CD4-positive, alpha-beta T cell treated with Interleukin-6 for 4 hours (primary cell): ENCODE measurements around the gene ALDOC.

ENCODE experiments used
- DNase-seq: peaks from one replicate; pipeline ENCODE4 v3.0.0-alpha.2; 2020; ENCODE audit warnings: mixed read lengths

Gene ALDOC

DNA sequence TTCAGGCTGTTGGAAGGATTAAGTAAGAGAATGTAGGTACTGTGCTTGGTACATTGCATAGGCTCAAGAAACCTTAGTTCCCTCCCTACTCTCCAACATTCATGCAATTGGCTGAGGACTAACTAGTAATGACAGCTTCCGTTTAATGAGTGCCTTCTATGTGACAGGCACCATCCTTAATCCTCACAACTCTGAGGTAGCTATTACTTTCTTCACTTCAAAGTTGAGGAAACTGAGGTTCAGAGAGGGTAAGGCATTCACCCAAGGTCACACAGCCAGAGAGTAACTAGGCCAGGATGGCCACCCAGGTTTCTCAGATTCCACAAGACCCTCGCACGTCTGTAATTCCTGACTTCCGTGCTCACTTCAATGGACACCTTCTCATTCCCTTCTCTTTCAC lies 46.4 kb downstream of the ALDOC start:
- no peak for DNase-seq

- no peak for DNase-seq
Observed at GRCh38 chr17:28529013-28529400, 47.7 kb downstream of the ALDOC start.

- DNase-seq = no peak
Observed at GRCh38 chr17:28528327-28529012, 48.2 kb downstream of the ALDOC start.

DNA sequence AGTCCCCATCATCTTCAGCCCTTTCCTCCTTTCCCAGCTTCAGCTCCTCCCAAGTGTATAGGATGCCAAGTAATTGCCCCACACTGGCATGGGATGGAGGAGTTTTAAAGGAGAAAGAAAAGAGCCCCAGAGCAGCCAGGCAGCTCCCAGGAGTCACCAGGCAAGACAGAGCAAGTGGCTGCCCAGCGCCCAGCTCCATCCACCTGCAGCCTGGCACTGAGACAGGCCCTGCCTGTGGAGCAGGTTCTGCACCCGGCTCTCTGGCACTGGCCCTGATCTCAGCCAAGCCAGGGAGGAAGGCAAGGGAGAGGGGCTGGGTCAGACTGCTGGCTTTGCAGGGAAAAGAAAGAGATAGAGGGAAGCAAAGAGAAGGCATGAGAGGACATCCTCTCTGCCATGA lies 48.8 kb downstream of the ALDOC start:
- no peak for DNase-seq

- DNase-seq = no peak
Observed at GRCh38 chr17:28527181-28527681, 49.5 kb downstream of the ALDOC start.

GRCh38 chr17:28526381-28526780 lies 50.3 kb downstream of the ALDOC start:
- DNase-seq = no peak

DNA sequence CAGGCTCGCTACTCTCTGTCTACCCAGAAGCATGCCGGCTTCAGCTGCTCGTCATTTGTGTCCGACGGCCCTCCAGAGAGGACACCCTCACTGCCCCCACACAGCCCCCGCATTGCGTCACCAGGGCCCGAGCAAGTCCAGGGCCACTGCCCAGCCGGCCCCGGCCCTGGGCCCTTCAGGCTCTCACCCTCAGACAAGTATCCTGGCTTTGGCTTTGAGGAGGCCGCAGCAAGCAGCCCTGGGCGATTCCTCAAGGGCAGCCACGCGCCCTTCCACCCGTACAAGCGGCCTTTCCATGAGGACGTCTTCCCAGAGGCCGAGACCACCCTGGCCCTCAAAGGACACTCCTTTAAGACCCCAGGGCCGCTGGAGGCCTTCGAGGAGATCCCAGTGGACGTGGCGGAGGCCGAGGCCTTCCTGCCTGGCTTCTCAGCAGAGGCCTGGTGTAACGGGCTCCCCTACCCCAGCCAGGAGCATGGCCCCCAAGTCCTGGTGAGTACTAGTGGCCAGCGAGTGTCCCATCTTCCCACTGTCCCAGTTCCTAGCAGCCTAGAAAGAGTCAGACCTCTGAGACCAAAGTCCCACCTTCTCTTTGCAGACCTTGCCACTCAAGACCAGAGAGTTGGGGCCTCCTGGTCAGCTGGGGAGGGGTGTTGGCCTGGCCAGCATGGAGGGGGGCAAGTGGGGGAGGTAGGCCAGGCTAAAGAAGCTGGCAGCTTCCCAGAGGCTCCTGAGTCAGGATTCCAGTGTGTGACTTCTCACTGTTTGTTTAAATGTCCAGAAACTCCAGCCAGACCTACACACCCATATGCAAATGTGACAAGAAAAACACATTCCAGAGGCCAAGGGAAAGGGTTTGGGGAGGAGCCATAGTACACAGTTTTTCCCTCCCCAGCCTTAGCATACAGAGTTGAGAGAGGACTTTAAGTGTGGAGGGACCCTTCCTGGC lies 51.9 kb downstream of the ALDOC start:
- no peak for DNase-seq

GRCh38 chr17:28523876-28524275 lies 52.8 kb downstream of the ALDOC start:
- DNase-seq = no peak

- DNase-seq = no peak
Observed at GRCh38 chr17:28523186-28523585, 53.5 kb downstream of the ALDOC start.
